HUES48 (cell line): ENCODE results near the gene TNK2.
A peak's percentile ranks its signal among the peaks of the same experiment; 100 is the strongest.
"Not testable (repeated sequence)": the region's sequence is repeated elsewhere in the genome, so short reads cannot be mapped to it uniquely, and the experiment has no call there.

ENCODE experiments used
- H3K27ac ChIP-seq: one replicate; pipeline ENCODE4 v1.7.0; 2013; ENCODE audit warnings: low read depth, low read length, inconsistent platforms
- H3K27me3 ChIP-seq: 2 replicates; pipeline ENCODE4 v1.6.1; 2013; ENCODE audit warnings: mild to moderate bottlenecking, low read length; ENCODE audit not compliant: control insufficient read depth, insufficient read depth
- H3K36me3 ChIP-seq: 2 replicates; pipeline ENCODE4 v1.6.1; 2013; ENCODE audit warnings: low read length; ENCODE audit not compliant: control insufficient read depth, insufficient read depth
- H3K4me1 ChIP-seq: 2 replicates; pipeline ENCODE4 v1.6.1; 2013; ENCODE audit warnings: mild to moderate bottlenecking, low read length; ENCODE audit not compliant: control insufficient read depth, insufficient read depth
- H3K4me3 ChIP-seq: 2 replicates; pipeline ENCODE4 v1.5.1; 2013; ENCODE audit warnings: mild to moderate bottlenecking, low read depth, low read length
- H3K9ac ChIP-seq: 2 replicates; pipeline ENCODE4 v1.6.1; 2013; ENCODE audit warnings: mild to moderate bottlenecking, low read depth, low read length, moderate library complexity
- H3K9me3 ChIP-seq: 2 replicates; pipeline ENCODE4 v1.6.1; 2013; ENCODE audit warnings: low read length; ENCODE audit not compliant: control insufficient read depth, insufficient read depth

Gene TNK2

GRCh38 chr3:195906865-195907683 lies 1.3 kb downstream of the TNK2 start:
- Histone ChIP-seq H3K27me3 (peaks cover 9% of the 10 kb centered on the region; the same call in 1 of the 2 replicates), H3K4me3 (peak overlapping the region; percentile 70; the same call in 1 of the 2 replicates), H3K36me3 (no peaks in the 10 kb centered on the region), H3K9ac (no peak overlapping the region), H3K27ac (no peak overlapping the region), H3K4me1 (peaks cover 22% of the 10 kb centered on the region), H3K9me3 (no peaks in the 10 kb centered on the region)

- Histone ChIP-seq H3K4me3 (no peak overlapping the region), H3K9ac (no peak overlapping the region), H3K27ac (no peak overlapping the region)
These were observed 2.1 kb downstream of the TNK2 start for GRCh38 chr3:195905970-195906864.

GRCh38 chr3:195904368-195904767 lies 4.0 kb downstream of the TNK2 start:
- Histone ChIP-seq H3K9ac (no peak overlapping the region), H3K27ac (no peak overlapping the region), H3K36me3 (no peaks in the 10 kb centered on the region), H3K9me3 (no peaks in the 10 kb centered on the region), H3K27me3 (peaks cover 5% of the 10 kb centered on the region; the same call in 1 of the 2 replicates), H3K4me1 (peaks cover 10% of the 10 kb centered on the region), H3K4me3 (no peak overlapping the region)

More at GRCh38 chr3:195905970-195906864, 2.1 kb downstream of the TNK2 start:
- Histone ChIP-seq H3K4me1 (peaks cover 22% of the 10 kb centered on the region), H3K9me3 (no peaks in the 10 kb centered on the region), H3K27me3 (peaks cover 9% of the 10 kb centered on the region; the same call in 1 of the 2 replicates), H3K36me3 (no peaks in the 10 kb centered on the region)

DNA sequence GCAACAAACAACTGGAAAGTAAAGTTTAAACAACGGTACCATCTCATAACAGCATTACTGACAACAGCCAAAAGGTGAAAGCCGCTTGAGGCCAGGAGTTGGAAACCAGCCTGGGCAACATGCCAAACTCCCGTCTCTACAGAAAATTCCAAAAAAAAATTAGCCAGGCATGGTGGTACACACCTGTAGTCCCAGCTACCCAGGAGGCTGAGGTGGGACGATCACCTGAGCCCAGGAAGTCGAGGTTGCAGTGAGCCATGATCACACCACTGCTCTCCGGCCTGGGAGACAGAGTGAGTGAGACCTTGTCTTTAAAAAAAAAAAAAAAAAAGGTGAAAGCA lies 4.4 kb downstream of the TNK2 start:
- H3K4me1 ChIP-seq = peaks cover 10% of the 10 kb centered on the region
- no peaks in the 10 kb centered on the region for H3K9me3 ChIP-seq
- H3K27me3 ChIP-seq = peaks cover 5% of the 10 kb centered on the region; the same call in 1 of the 2 replicates
- no peak overlapping the region for H3K27ac ChIP-seq
- H3K4me3 ChIP-seq = no peak overlapping the region
- H3K36me3 ChIP-seq = no peaks in the 10 kb centered on the region
- no peak overlapping the region for H3K9ac ChIP-seq

GRCh38 chr3:195902634-195903033 lies 5.7 kb downstream of the TNK2 start:
- H3K27ac ChIP-seq, H3K9ac ChIP-seq, H3K4me3 ChIP-seq, H3K27me3 ChIP-seq, H3K9me3 ChIP-seq, H3K36me3 ChIP-seq: not testable (repeated sequence)
- H3K4me1 ChIP-seq = peaks cover 12% of the 10 kb centered on the region

DNA sequence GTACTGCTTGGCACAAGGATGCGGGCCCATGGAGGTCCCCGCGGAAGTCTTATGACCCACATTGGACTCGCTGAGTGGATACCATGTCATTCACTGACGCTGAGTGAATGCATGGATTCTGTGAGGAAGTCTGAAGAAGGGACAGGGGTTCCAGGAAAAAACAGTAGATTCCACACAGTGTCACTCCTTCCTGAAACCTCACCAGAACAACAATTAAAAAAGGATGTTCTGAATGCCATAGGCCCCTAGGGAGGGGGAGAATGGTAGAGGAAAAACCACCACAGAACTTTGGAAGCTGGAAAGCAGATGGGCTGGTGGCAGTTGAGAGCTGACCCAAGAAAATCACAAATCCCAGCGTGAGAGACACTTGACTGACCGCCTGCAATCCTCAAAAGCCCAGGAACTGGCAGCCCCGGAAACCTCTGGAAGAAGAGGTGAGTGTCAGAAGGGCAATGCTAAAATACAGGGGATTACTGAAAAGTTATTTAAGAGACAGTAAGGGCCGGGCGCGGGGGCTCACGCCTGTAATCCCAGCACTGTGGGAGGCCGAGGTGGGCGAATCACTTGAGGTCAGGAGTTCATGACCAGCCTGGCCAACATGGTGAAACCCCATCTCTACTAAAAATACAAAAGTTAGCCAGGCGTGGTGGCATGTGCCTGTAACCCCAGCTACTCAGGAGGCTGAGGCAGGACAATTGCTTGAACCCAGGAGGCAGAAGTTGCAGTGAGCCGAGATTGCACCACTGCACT lies 6.3 kb downstream of the TNK2 start:
- peaks cover 10% of the 10 kb centered on the region for H3K4me1 ChIP-seq
- H3K9ac ChIP-seq, H3K27ac ChIP-seq, H3K4me3 ChIP-seq, H3K27me3 ChIP-seq, H3K9me3 ChIP-seq, H3K36me3 ChIP-seq: not testable (repeated sequence)

GRCh38 chr3:195900436-195901355 lies 7.7 kb downstream of the TNK2 start:
- H3K27ac ChIP-seq = no peak overlapping the region
- H3K27me3 ChIP-seq = no peaks in the 10 kb centered on the region
- H3K9ac ChIP-seq = no peak overlapping the region
- peaks cover 20% of the 10 kb centered on the region for H3K4me1 ChIP-seq
- no peaks in the 10 kb centered on the region for H3K9me3 ChIP-seq
- no peaks in the 10 kb centered on the region for H3K36me3 ChIP-seq
- H3K4me3 ChIP-seq = no peak overlapping the region

DNA sequence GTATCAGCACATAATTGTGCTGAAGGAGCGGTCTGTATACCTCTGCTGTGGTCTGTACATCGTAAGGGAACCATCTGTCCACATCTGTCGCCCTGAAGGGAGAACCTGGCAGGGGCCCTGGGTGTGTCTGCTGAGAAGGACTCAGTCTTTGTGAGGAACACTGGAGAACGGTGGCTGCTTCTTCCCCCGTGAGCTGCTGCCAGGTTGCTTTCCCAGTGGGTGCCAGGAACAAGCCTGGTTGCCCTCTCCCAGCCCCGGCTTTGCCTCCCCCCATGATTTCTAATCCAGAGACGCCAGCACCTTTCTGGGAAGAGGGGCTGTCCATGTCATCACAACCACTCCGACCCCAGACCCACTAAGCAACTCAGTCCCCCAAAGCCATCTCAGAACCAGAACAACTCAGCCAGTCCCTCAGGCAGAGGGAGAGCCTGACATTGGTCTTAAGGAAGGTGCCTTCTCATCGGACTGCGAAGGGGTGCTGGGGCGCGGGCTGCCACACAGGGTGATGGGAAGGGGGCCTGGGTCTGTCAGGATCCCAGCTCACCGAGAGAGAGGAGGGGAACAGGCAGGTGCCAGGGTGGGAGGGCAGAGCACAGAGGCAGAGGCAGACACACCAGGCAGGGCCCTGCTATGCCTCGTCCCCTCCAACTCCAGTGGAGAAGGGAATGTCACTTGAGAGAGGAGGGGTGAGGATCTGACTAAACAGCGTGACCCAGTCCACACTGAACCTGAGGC lies 8.5 kb downstream of the TNK2 start:
- Histone ChIP-seq H3K27ac (no peak overlapping the region), H3K4me1 (peaks cover 21% of the 10 kb centered on the region), H3K9ac (no peak overlapping the region), H3K27me3 (no peaks in the 10 kb centered on the region), H3K9me3 (no peaks in the 10 kb centered on the region), H3K4me3 (no peak overlapping the region), H3K36me3 (no peaks in the 10 kb centered on the region)

- no peak overlapping the region for H3K27ac ChIP-seq
These were observed 10.4 kb downstream of the TNK2 start for GRCh38 chr3:195897853-195898415.

More at GRCh38 chr3:195897853-195898415, 10.4 kb downstream of the TNK2 start:
- Histone ChIP-seq H3K36me3 (no peaks in the 10 kb centered on the region), H3K27me3 (no peaks in the 10 kb centered on the region), H3K4me3 (no peak overlapping the region), H3K9ac (no peak overlapping the region), H3K9me3 (no peaks in the 10 kb centered on the region), H3K4me1 (peaks cover 31% of the 10 kb centered on the region)
